ENCODE data around the gene TPH2. TPM values are rescaled to one million over a fixed set of nuclear protein-coding genes. Genes with fewer than 3 reads are reported as not detected.

Gene TPH2
- total and polyA plus RNA-seq, 5 donors from 2014 or later = not detected

- no peaks in the 10 kb centered on the region for H3K9me3 ChIP-seq (ENCODE audit: control insufficient read depth in 2 of 2, low read length in 2 of 2)
- ATAC-seq (ENCODE audit: low read depth in 2 of 2) (no peak), DNase-seq (no peak)
- Mint-ChIP-seq H3K4me1 (no peaks in the 10 kb centered on the region), H3K27me3 (peaks cover 8% of the 10 kb centered on the region), H3K36me3 (no peaks in the 10 kb centered on the region), H3K9me3 (peaks cover 0 to 9% (median 2%) of the 10 kb centered on the region in 7 donors), H3K4me3 (no peak overlapping the region), H3K27ac (no peak overlapping the region)
- no peaks in the 10 kb centered on the region for H3K4me1 ChIP-seq (ENCODE audit: control insufficient read depth, insufficient read depth, low read length, poor library complexity, severe bottlenecking)
- no peak overlapping the region for H3K4me3 ChIP-seq (ENCODE audit: low read depth, low read length)
- H3K27me3 ChIP-seq (ENCODE audit: control insufficient read depth, insufficient read depth, low read length) = no peaks in the 10 kb centered on the region
- no peaks in the 10 kb centered on the region for H3K36me3 ChIP-seq (ENCODE audit: control insufficient read depth, insufficient read depth, low read length)
- no peak overlapping the region for H3K27ac ChIP-seq (ENCODE audit: insufficient read depth, low read length, poor library complexity, severe bottlenecking)
Observed at GRCh38 chr12:72035625-72036024, 97.0 kb downstream of the TPH2 start.

- Histone ChIP-seq H3K9me3 (ENCODE audit: control insufficient read depth in 2 of 2, low read length in 2 of 2) (no peaks in the 10 kb centered on the region), H3K27ac (ENCODE audit: insufficient read depth, low read length, poor library complexity, severe bottlenecking) (no peak overlapping the region), H3K4me3 (ENCODE audit: low read depth, low read length) (no peak overlapping the region), H3K36me3 (ENCODE audit: control insufficient read depth, insufficient read depth, low read length) (no peaks in the 10 kb centered on the region), H3K27me3 (ENCODE audit: control insufficient read depth, insufficient read depth, low read length) (no peaks in the 10 kb centered on the region), H3K4me1 (ENCODE audit: control insufficient read depth, insufficient read depth, low read length, poor library complexity, severe bottlenecking) (no peaks in the 10 kb centered on the region)
- no peak overlapping the region for H3K4me3 Mint-ChIP-seq
- no peak overlapping the region for H3K27ac Mint-ChIP-seq
- H3K36me3 Mint-ChIP-seq = no peaks in the 10 kb centered on the region
- H3K9me3 Mint-ChIP-seq = peaks cover 0 to 9% (median 2%) of the 10 kb centered on the region in 7 donors
- H3K4me1 Mint-ChIP-seq = no peaks in the 10 kb centered on the region
- DNase-seq (no peak), ATAC-seq (ENCODE audit: low read depth in 2 of 2) (no peak)
- peaks cover 3% of the 10 kb centered on the region for H3K27me3 Mint-ChIP-seq
Observed at GRCh38 chr12:72036393-72036792, 97.7 kb downstream of the TPH2 start.

DNA sequence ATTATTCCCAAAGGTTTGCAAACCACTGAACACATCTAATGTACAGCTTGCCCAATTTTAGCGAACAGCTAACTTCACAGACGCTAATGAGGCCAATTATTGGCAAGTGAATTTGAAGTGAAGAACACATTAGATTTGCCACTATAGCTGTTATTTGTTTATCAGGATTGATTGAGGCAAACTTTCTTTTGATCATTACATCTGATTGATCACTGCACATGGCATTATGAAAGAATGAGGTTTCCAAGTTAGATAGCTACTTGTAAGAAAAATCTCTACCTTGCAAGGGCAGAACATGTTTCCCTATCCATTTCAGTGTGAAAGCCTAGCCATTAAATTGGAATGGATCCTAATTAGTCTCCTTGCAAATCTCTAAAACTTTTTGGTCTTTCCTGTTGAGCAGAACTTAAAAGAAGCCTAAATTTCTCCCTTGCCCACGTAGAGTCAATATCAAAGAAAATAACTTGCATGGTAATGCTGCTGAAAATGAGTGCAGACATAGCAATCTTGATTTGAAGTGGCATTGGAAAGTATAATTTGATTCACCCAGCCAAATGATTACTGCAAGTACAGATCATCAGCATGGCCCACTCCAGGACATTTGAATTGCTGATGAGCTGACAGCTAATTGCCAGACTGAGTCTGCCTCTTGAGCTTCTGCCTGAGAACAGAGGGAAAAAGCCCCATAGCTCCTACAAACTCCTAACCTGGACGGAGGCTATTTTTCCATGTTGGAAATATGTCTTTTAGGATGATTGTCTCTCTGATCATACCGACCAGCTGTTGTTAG lies 98.6 kb downstream of the TPH2 start:
- Histone ChIP-seq H3K36me3 (ENCODE audit: control insufficient read depth, insufficient read depth, low read length) (no peaks in the 10 kb centered on the region), H3K9me3 (ENCODE audit: control insufficient read depth in 2 of 2, low read length in 2 of 2) (no peaks in the 10 kb centered on the region), H3K4me1 (ENCODE audit: control insufficient read depth, insufficient read depth, low read length, poor library complexity, severe bottlenecking) (no peaks in the 10 kb centered on the region), H3K27me3 (ENCODE audit: control insufficient read depth, insufficient read depth, low read length) (no peaks in the 10 kb centered on the region), H3K27ac (ENCODE audit: insufficient read depth, low read length, poor library complexity, severe bottlenecking) (no peak overlapping the region), H3K4me3 (ENCODE audit: low read depth, low read length) (no peak overlapping the region)
- Mint-ChIP-seq H3K27ac (no peak overlapping the region), H3K4me3 (no peak overlapping the region), H3K36me3 (no peaks in the 10 kb centered on the region), H3K9me3 (peaks cover 0 to 9% (median 2%) of the 10 kb centered on the region in 7 donors), H3K27me3 (no peaks in the 10 kb centered on the region), H3K4me1 (no peaks in the 10 kb centered on the region)
- DNase-seq = no peak
- ATAC-seq (ENCODE audit: low read depth in 2 of 2) = no peak

DNA sequence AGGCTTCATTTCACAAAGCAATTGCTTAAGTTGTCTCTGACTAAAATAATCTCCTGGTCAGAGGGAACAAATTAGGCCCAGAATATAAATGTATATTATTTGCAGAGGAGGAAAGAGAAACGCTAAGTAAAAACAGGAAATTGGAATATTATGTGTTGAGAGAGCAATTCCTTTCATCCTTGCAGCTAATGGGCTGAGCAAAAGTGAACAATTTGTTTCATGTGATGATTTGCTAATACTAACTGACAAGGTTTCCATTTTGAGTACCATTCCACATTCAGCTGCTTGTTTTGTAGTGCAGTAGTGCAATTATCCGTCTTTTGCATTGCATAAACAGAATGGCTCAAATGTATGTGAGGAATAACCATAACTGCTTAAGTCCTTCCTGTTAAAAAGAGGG lies 103.2 kb downstream of the TPH2 start:
- H3K27ac Mint-ChIP-seq = no peak overlapping the region
- H3K36me3 ChIP-seq (ENCODE audit: control insufficient read depth, insufficient read depth, low read length) = no peaks in the 10 kb centered on the region
- DNase-seq (no peak), ATAC-seq (ENCODE audit: low read depth in 2 of 2) (no peak)
- H3K4me3 Mint-ChIP-seq = no peak overlapping the region
- H3K9me3 Mint-ChIP-seq = peaks cover 0 to 9% (median 2%) of the 10 kb centered on the region in 7 donors
- H3K9me3 ChIP-seq (ENCODE audit: control insufficient read depth in 2 of 2, low read length in 2 of 2) = no peaks in the 10 kb centered on the region
- H3K27me3 Mint-ChIP-seq = peaks cover 5% of the 10 kb centered on the region
- no peaks in the 10 kb centered on the region for H3K4me1 Mint-ChIP-seq
- no peaks in the 10 kb centered on the region for H3K27me3 ChIP-seq (ENCODE audit: control insufficient read depth, insufficient read depth, low read length)
- H3K27ac ChIP-seq (ENCODE audit: insufficient read depth, low read length, poor library complexity, severe bottlenecking) = no peak overlapping the region
- H3K36me3 Mint-ChIP-seq = no peaks in the 10 kb centered on the region
- H3K4me1 ChIP-seq (ENCODE audit: control insufficient read depth, insufficient read depth, low read length, poor library complexity, severe bottlenecking) = no peaks in the 10 kb centered on the region
- H3K4me3 ChIP-seq (ENCODE audit: low read depth, low read length) = no peak overlapping the region

DNA sequence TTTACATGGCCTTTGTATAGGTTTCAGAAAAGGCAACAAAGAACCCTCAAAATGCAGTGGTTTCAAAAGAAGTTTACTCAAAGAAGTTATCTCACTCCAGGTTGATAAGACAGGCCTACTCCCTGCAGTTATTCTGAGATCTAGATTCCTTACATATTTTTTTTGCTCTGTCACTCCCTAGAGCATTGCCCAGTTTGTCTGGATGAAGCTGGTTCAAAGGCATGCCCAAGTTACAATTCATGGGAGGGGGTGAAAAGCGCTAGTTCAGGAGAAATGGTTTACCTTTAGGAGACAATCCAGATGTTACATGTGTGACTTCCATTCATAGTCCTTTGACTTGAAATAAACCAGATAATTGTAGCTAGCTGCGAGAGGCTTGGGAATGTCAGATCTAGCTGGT lies 115.0 kb downstream of the TPH2 start:
- Mint-ChIP-seq H3K4me3 (no peak overlapping the region), H3K36me3 (no peaks in the 10 kb centered on the region), H3K9me3 (peaks cover 0 to 3% (median 0%) of the 10 kb centered on the region in 7 donors), H3K27me3 (no peaks in the 10 kb centered on the region), H3K27ac (no peak overlapping the region), H3K4me1 (no peaks in the 10 kb centered on the region)
- H3K4me3 ChIP-seq (ENCODE audit: low read depth, low read length) = no peak overlapping the region
- H3K27me3 ChIP-seq (ENCODE audit: control insufficient read depth, insufficient read depth, low read length) = no peaks in the 10 kb centered on the region
- no peak overlapping the region for H3K27ac ChIP-seq (ENCODE audit: insufficient read depth, low read length, poor library complexity, severe bottlenecking)
- ATAC-seq (ENCODE audit: low read depth in 2 of 2) (no peak), DNase-seq (no peak)
- H3K4me1 ChIP-seq (ENCODE audit: control insufficient read depth, insufficient read depth, low read length, poor library complexity, severe bottlenecking) = no peaks in the 10 kb centered on the region
- H3K9me3 ChIP-seq (ENCODE audit: control insufficient read depth in 2 of 2, low read length in 2 of 2) = no peaks in the 10 kb centered on the region
- H3K36me3 ChIP-seq (ENCODE audit: control insufficient read depth, insufficient read depth, low read length) = no peaks in the 10 kb centered on the region

DNA sequence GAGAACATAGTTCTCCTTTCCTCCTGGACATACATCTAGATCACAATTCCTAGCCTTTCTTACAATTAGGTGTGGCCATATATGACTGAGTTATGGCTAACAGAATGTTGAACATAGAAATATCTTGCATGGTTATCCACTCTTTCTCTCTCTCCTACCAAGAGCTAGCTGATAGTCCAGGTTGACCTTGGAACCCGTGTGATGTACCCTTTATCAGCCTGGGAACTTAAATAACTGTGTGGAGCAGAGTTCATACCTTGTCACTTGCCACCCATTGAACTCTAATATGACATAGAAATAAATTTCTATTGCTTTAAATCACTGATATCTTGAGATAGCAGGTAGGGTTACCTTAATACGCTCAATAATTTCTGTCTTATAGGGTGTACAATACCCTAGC lies 115.9 kb downstream of the TPH2 start:
- no peak for ATAC-seq (ENCODE audit: low read depth in 2 of 2)
- no peak overlapping the region for H3K27ac ChIP-seq (ENCODE audit: insufficient read depth, low read length, poor library complexity, severe bottlenecking)
- Mint-ChIP-seq H3K27me3 (no peaks in the 10 kb centered on the region), H3K36me3 (no peaks in the 10 kb centered on the region), H3K4me3 (no peak overlapping the region), H3K9me3 (peaks cover 0 to 5% (median 0%) of the 10 kb centered on the region in 7 donors), H3K27ac (no peak overlapping the region), H3K4me1 (no peaks in the 10 kb centered on the region)
- H3K9me3 ChIP-seq (ENCODE audit: control insufficient read depth in 2 of 2, low read length in 2 of 2) = no peaks in the 10 kb centered on the region
- no peaks in the 10 kb centered on the region for H3K27me3 ChIP-seq (ENCODE audit: control insufficient read depth, insufficient read depth, low read length)
- no peak overlapping the region for H3K4me3 ChIP-seq (ENCODE audit: low read depth, low read length)
- DNase-seq = no peak
- no peaks in the 10 kb centered on the region for H3K36me3 ChIP-seq (ENCODE audit: control insufficient read depth, insufficient read depth, low read length)
- no peaks in the 10 kb centered on the region for H3K4me1 ChIP-seq (ENCODE audit: control insufficient read depth, insufficient read depth, low read length, poor library complexity, severe bottlenecking)

DNA sequence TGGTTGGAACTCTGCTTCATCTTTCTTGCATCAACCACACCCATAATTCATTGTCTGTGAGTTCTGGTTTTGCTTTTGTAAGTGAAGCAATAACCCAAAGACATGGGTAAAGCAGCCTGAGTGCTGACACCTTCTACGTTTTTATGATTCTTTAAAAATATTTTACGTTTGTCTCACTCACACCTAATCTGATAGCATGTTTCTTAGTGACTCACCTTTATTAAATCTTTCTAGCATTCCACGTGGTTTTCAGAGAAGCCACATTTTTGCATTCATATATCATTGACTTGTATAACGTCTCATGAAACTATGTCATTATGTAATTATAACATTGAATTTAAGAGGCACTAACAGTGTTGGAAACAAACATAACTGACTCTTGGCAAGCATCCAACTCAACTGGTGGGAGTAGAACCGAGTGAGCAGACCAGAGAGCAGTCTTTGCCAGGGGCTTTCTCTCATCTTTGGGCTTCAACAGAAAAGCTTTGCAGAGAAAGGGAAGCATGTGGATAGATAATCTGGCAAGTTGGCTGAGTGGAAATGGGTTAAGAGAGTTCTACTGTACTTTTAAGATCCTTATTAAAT lies 118.8 kb downstream of the TPH2 start:
- H3K9me3 ChIP-seq (ENCODE audit: control insufficient read depth in 2 of 2, low read length in 2 of 2) = no peaks in the 10 kb centered on the region
- H3K36me3 Mint-ChIP-seq = no peaks in the 10 kb centered on the region
- H3K4me1 ChIP-seq (ENCODE audit: control insufficient read depth, insufficient read depth, low read length, poor library complexity, severe bottlenecking) = no peaks in the 10 kb centered on the region
- H3K9me3 Mint-ChIP-seq = peaks cover 0 to 7% (median 1%) of the 10 kb centered on the region in 7 donors
- H3K4me1 Mint-ChIP-seq = no peaks in the 10 kb centered on the region
- no peak overlapping the region for H3K27ac Mint-ChIP-seq
- no peak overlapping the region for H3K4me3 Mint-ChIP-seq
- H3K27me3 Mint-ChIP-seq = no peaks in the 10 kb centered on the region
- H3K27me3 ChIP-seq (ENCODE audit: control insufficient read depth, insufficient read depth, low read length) = no peaks in the 10 kb centered on the region
- ATAC-seq (ENCODE audit: low read depth in 2 of 2) = no peak
- no peaks in the 10 kb centered on the region for H3K36me3 ChIP-seq (ENCODE audit: control insufficient read depth, insufficient read depth, low read length)
- DNase-seq = no peak
- no peak overlapping the region for H3K27ac ChIP-seq (ENCODE audit: insufficient read depth, low read length, poor library complexity, severe bottlenecking)
- no peak overlapping the region for H3K4me3 ChIP-seq (ENCODE audit: low read depth, low read length)

- Mint-ChIP-seq H3K27ac (no peak overlapping the region), H3K9me3 (peaks cover 0 to 4% (median 1%) of the 10 kb centered on the region in 7 donors), H3K4me3 (no peak overlapping the region), H3K27me3 (no peaks in the 10 kb centered on the region), H3K4me1 (no peaks in the 10 kb centered on the region), H3K36me3 (no peaks in the 10 kb centered on the region)
- H3K27me3 ChIP-seq (ENCODE audit: control insufficient read depth, insufficient read depth, low read length) = no peaks in the 10 kb centered on the region
- ATAC-seq (ENCODE audit: low read depth in 2 of 2) = no peak
- DNase-seq = no peak
- H3K36me3 ChIP-seq (ENCODE audit: control insufficient read depth, insufficient read depth, low read length) = no peaks in the 10 kb centered on the region
- no peak overlapping the region for H3K4me3 ChIP-seq (ENCODE audit: low read depth, low read length)
- no peaks in the 10 kb centered on the region for H3K4me1 ChIP-seq (ENCODE audit: control insufficient read depth, insufficient read depth, low read length, poor library complexity, severe bottlenecking)
- H3K9me3 ChIP-seq (ENCODE audit: control insufficient read depth in 2 of 2, low read length in 2 of 2) = no peaks in the 10 kb centered on the region
- H3K27ac ChIP-seq (ENCODE audit: insufficient read depth, low read length, poor library complexity, severe bottlenecking) = no peak overlapping the region
Observed at GRCh38 chr12:72063073-72063472, 124.4 kb downstream of the TPH2 start.
